Parathyroid adenoma (tissue), 2 donors: ENCODE results near the gene CD3E.

ENCODE experiments used
- H2AFZ ChIP-seq: fragments of 300-600 bp; sonication (generic); one replicate; pipeline ENCODE4 v1.7.0; 2017; ENCODE audit warnings: antibody characterized with exemption, mild to moderate bottlenecking
- H3K27ac ChIP-seq: fragments of 300-600 bp; sonication (generic); one replicate; pipeline ENCODE4 v1.7.0; 2017
- H3K27me3 ChIP-seq: fragments of 300-600 bp; sonication (generic); one replicate; pipeline ENCODE4 v1.7.0; 2017; ENCODE audit warnings: low read length; ENCODE audit not compliant: control insufficient read depth, insufficient read depth
- H3K36me3 ChIP-seq: fragments of 300-600 bp; sonication (generic); one replicate; pipeline ENCODE4 v1.7.0; 2017; ENCODE audit warnings: low read length; ENCODE audit not compliant: control insufficient read depth, insufficient read depth
- H3K4me1 ChIP-seq: fragments of 300-600 bp; sonication (generic); one replicate; pipeline ENCODE4 v1.7.0; 2017; ENCODE audit warnings: control low read depth
- H3K4me2 ChIP-seq: fragments of 300-600 bp; sonication (generic); one replicate; pipeline ENCODE4 v1.7.0; 2017; ENCODE audit warnings: low read length
- H3K4me3 ChIP-seq: fragments of 300-600 bp; sonication (generic); one replicate; pipeline ENCODE4 v1.7.0; 2017; ENCODE audit warnings: low read depth, low read length
- H3K79me2 ChIP-seq: fragments of 300-600 bp; sonication (generic); one replicate; pipeline ENCODE4 v1.7.0; 2017; ENCODE audit warnings: control low read depth
- H3K9ac ChIP-seq: fragments of 300-600 bp; sonication (generic); one replicate; pipeline ENCODE4 v1.7.0; 2017; ENCODE audit warnings: mild to moderate bottlenecking
- H3K9me3 ChIP-seq: fragments of 300-600 bp; sonication (generic); one replicate; pipeline ENCODE4 v1.7.0; 2017; ENCODE audit warnings: low read length; ENCODE audit not compliant: control insufficient read depth
- TF ChIP-seq, protein P1 (sequence below): fragments of 300-600 bp; sonication (generic); IDR thresholded peaks from one replicate; pipeline ENCODE4 v1.7.0; 2017; ENCODE audit warnings: antibody characterized with exemption, mild to moderate bottlenecking
- donor health status: primary hyperparathyroidism.

CD3E gene

GRCh38 chr11:118342503-118343161 lies 38.1 kb downstream of the CD3E start, which contains the start of gene CD3D:
TSS of gene CD3D (minus strand) at chr11:118342705. CDS start at chr11:118342607, 98 bp downstream.
- Histone ChIP-seq H3K4me2 (no peak within 1 kb of the TSS), H3K27ac (no peak within 1 kb of the TSS)
- TF ChIP-seq, protein P1, sequence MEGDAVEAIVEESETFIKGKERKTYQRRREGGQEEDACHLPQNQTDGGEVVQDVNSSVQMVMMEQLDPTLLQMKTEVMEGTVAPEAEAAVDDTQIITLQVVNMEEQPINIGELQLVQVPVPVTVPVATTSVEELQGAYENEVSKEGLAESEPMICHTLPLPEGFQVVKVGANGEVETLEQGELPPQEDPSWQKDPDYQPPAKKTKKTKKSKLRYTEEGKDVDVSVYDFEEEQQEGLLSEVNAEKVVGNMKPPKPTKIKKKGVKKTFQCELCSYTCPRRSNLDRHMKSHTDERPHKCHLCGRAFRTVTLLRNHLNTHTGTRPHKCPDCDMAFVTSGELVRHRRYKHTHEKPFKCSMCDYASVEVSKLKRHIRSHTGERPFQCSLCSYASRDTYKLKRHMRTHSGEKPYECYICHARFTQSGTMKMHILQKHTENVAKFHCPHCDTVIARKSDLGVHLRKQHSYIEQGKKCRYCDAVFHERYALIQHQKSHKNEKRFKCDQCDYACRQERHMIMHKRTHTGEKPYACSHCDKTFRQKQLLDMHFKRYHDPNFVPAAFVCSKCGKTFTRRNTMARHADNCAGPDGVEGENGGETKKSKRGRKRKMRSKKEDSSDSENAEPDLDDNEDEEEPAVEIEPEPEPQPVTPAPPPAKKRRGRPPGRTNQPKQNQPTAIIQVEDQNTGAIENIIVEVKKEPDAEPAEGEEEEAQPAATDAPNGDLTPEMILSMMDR = no peak

DNA sequence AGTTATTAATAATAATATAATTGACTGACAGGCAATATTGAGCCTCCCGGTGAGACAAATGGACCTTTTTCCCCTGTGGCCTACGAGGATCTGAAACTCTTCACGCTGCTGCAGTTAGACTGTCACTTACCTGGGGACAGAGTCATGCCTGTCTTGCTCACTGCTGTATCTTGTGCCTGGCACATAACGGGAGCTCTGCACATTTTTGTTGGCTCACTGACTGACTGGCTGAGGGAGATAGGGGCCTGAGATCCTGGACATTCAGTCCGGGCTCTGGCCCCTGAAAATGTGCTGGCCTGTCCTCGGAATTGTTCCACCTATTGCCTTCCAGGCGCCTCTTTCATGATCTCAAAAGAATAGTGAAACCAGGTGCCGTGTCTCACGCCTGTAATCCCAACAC lies 38.7 kb downstream of the CD3E start:
- Histone ChIP-seq H3K4me2 (no peak overlapping the region), H2AFZ (no peak overlapping the region), H3K9me3 (no peaks in the 10 kb centered on the region), H3K27ac (no peak overlapping the region), H3K79me2 (no peaks in the 10 kb centered on the region), H3K27me3 (no peaks in the 10 kb centered on the region), H3K9ac (no peak overlapping the region), H3K36me3 (no peaks in the 10 kb centered on the region), H3K4me1 (no peaks in the 10 kb centered on the region), H3K4me3 (no peak overlapping the region)
- TF ChIP-seq, protein P1 = no peak

More at GRCh38 chr11:118342503-118343161, 38.1 kb downstream of the CD3E start, which contains the start of gene CD3D:
- H3K4me3 ChIP-seq = no peak within 1 kb of the TSS
- no peaks in the 10 kb centered on the region for H3K9me3 ChIP-seq
- no peak within 1 kb of the TSS for H2AFZ ChIP-seq
- H3K4me1 ChIP-seq = no peaks in the 10 kb centered on the region
- no peaks in the 10 kb centered on the region for H3K27me3 ChIP-seq
- no peak within 1 kb of the TSS for H3K9ac ChIP-seq
- no peaks in the 10 kb centered on the region for H3K36me3 ChIP-seq
- no peaks in the 10 kb centered on the region for H3K79me2 ChIP-seq

DNA sequence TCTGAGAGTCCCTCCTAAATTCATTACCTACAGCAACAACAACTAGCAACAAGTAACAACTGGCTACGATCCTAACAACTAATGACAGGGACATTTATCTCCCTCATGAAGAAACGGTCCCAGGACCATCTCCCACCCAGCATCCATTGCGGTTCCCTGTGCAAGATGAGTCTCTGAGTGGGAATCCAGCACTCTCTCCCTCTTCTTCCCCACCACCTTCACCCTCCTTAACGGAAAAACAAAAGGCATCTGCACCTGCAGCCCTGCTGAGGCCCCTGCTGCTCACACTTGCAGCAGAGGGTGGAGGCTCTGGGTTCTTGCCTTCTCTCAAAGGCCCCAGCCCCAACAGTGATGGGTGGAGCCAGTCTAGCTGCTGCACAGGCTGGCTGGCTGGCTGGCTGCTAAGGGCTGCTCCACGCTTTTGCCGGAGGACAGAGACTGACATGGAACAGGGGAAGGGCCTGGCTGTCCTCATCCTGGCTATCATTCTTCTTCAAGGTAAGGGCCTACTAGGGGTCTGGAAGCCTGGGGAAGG lies 39.5 kb downstream of the CD3E start, which contains the start of gene CD3G:
Gene CD3G (plus strand): TSS at position 364 of the 535 bp plus-strand sequence. CDS start 80 bp downstream, at position 444.
- H3K4me2 ChIP-seq = no peak within 1 kb of the TSS
- H3K9me3 ChIP-seq = no peaks in the 10 kb centered on the region
- TF ChIP-seq, protein P1 = no peak
- no peak within 1 kb of the TSS for H3K27ac ChIP-seq
- no peaks in the 10 kb centered on the region for H3K79me2 ChIP-seq
- no peak within 1 kb of the TSS for H3K4me3 ChIP-seq
- no peak within 1 kb of the TSS for H2AFZ ChIP-seq
- H3K27me3 ChIP-seq = no peaks in the 10 kb centered on the region
- no peaks in the 10 kb centered on the region for H3K4me1 ChIP-seq
- no peak within 1 kb of the TSS for H3K9ac ChIP-seq
- H3K36me3 ChIP-seq = no peaks in the 10 kb centered on the region

DNA sequence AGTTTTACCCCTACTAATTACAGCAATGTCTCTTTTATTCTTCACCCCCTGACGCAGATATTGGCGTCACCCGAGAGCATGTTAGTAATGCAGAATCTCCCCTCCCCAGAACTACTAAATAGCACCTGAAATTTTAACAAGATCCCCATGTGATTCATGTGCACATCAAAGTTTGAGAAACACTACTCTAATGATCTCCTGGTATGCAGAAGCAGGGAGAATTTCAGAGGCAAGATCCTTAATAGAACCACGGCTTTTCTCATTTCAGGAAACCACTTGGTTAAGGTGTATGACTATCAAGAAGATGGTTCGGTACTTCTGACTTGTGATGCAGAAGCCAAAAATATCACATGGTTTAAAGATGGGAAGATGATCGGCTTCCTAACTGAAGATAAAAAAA lies 44.9 kb downstream of the CD3E start:
- Histone ChIP-seq H3K4me1 (no peaks in the 10 kb centered on the region), H2AFZ (no peak overlapping the region), H3K9ac (no peak overlapping the region), H3K4me2 (no peak overlapping the region), H3K27me3 (no peaks in the 10 kb centered on the region), H3K4me3 (no peak overlapping the region), H3K9me3 (no peaks in the 10 kb centered on the region), H3K36me3 (no peaks in the 10 kb centered on the region), H3K79me2 (no peaks in the 10 kb centered on the region), H3K27ac (no peak overlapping the region)
- TF ChIP-seq, protein P1 = no peak
